ENCODE results near the gene UGT1A6.
"Not testable (repeated sequence)": the region's sequence is repeated elsewhere in the genome, so short reads cannot be mapped to it uniquely, and the experiment has no call there.

Gene UGT1A6

DNA sequence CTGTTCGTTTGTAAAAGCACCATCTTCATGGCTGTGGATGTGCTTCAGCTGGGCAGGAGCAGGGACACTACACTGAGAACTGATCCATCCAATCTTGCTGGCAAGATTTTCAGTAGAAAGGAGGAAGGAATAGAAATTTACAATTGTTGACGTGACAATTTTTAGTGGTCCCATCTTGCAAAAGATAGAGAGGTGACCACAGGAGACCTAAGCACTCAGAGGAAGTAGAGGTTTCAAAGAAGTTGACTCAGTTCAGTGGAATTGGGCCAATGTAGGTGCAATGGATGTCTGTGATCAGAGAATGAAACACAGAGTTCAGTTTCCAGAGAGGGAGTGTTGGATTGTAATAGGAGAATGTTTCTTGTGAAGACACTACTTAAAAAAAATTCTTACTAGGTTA is 21.4 kb downstream of the UGT1A6 start:
- no peak for DNase-seq (ENCODE audit: low read depth in 1 of 2, low spot score in 1 of 2)

DNA sequence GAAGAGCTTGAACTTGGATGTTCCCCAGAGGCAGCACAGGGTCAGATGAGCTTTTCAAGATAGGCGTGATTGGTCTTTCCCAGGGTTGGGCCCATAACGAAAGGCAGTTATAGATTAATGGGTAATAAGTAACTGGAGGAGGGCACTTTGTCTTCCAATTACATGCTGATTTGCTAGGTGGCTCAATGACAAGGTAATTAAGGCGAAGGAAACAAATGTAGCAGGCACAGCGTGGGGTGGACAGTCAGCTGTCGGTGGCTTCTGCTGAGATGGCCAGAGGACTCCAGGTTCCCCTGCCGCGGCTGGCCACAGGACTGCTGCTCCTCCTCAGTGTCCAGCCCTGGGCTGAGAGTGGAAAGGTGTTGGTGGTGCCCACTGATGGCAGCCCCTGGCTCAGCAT is 25.9 kb downstream of the UGT1A6 start, which contains the start of gene UGT1A4:
Gene UGT1A4 (plus strand): TSS at position 185 of the 400 bp plus-strand sequence. CDS start 85 bp downstream, at position 270.
- no peak for DNase-seq (ENCODE audit: low read depth in 1 of 2, low spot score in 1 of 2)

DNA sequence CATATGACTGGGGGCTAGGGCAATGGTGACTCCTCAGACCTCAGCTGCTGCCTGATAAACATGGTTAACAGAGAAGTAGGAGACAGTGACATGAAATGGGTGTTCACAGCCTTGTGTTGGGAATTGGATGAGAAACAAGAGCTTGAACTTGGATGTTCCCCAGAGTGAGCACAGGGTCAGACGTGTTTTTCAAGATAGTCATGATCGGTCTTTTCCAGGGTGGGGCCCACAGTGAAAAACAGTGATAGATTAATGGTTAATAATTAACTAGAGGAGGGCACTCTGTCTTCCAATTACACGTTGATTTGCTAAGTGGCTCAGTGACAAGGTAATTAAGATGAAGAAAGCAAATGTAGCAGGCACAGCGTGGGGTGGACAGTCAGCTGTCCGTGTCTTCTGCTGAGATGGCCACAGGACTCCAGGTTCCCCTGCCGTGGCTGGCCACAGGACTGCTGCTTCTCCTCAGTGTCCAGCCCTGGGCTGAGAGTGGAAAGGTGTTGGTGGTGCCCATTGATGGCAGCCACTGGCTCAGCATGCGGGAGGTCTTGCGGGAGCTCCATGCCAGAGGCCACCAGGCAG is 36.1 kb downstream of the UGT1A6 start, which contains the start of gene UGT1A3:
Gene UGT1A3 (plus strand): TSS at position 320 of the 579 bp plus-strand sequence. CDS start 85 bp downstream, at position 405.
- DNase-seq (ENCODE audit: low read depth in 1 of 2, low spot score in 1 of 2): no peak

DNA sequence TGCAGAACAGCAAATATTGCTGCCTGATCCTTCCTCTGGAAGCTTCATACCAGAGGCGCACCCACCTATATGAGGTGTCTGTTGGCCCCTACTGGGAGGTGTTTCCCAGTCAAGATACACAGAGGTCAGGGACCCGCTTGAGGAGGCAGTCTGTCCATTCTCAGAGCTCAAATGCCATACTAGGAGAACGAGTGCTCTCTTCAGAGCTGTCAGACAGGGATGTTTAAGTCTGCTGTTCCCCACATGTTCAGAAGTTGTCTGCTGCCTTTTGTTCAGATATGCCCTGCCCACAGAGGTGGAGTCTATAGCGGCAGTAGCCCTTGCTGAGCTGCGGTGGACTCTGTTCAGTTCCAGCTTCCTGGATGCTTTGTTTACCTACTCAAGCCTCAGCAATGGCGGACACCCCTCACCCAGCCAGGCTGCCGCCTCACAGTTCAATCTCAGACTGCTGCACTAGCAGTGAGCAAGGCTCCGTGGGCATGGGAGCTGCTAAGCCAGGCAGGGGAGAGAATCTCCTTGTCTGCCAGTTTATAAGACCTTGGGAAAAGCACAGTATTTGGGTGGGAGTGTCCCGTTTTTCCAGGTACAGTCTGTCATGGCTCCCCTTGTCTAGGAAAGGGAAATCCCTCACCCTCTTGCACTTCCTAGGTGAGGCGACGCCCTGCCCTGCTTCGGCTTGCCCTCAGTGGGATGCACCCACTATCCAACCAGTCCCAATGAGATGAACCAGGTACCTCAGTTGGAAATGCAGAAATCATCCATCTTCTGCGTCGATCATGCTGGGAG is 44.4 kb downstream of the UGT1A6 start:
- not testable (repeated sequence) for DNase-seq (ENCODE audit: low read depth in 1 of 2, low spot score in 1 of 2)

DNA sequence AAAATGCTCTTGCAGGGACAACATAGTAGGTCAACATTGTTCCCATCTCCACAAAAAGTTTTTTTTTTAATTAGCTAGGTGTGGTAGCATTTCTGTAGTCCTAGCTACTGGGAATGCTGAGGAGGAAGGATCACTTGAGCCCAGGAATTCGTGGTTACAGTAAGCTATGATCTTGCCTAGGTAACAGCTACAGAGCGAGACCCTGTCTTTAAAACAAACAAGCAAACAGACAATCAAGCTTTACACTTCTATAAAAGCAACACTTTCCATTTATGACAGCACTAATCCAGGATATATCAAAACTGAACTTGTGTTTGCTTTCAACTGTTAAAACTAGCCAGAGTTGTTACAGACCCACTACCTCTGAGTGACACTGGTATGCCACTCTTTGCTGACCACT is 48.2 kb downstream of the UGT1A6 start:
- no peak for DNase-seq (ENCODE audit: low read depth in 1 of 2, low spot score in 1 of 2)

DNA sequence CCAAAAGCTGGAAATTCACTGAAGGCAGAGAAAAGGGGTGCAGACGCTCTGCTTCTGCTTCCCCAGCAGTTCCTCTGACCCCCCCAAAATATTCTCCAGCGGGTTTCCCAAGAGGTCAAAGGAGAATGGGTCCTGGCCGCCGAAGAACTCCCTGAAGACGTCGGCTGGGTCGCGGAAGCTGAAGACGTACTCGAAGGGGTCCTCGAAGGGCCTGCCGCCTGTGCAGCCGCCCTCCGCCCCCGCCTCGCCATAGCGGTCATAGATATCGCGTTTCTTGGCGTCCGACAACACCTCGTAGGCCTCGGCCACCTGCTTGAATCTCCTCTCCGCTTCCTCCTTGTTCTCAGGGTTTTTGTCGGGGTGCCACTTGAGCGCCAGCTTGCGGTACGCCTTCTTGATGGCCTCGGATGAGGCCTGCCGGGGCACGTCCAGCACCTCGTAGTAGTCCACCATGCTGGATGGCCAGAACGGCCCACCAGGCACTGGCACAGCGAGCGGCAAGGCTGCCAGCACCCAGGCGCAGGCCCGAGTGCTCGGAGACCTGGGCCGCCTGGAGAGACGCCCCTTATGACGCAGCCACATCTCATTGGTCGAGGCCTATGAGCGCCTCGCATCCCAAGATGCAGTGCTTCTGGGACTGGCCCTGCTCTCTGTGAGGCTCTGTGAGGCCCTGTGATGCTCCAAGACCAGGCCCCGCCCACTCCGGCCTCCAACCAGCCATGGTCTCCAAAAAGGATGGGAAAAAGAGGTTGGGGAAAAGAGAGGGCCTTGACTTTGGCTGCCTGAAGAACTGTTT is 51.0 kb downstream of the UGT1A6 start:
- no peak for DNase-seq (ENCODE audit: low read depth in 1 of 2, low spot score in 1 of 2)

DNA sequence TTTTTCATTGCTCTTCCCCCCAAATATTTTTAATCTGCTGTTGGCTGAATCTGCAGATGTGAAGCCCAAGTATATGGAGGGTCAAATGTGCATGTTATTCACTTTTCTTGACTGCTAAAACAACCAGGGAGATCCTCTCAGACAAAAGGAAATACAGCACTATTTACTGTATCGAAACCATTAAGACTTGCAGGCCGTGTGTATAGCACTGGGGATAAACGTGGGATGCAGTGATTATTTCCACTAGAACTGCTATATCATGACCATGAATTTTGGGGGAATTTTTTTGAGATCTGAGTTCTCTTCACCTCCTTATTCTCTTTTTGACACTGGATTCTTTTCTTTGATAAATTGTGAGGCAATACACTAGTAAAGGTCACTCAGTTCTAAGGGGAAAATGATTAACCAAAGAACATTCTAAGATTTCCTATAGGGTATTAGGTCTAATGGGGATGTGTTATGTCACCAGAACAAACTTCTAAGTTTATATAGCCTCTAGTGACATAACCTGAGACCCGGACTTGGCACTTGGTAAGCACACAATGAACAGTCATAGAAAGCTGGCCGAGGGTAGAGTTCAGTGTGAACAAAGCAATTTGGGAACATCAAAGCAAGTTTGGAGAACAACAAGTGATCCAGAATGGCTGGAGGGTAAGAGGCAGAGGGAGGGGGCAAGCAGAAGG is 52.5 kb downstream of the UGT1A6 start:
- no peak for DNase-seq (ENCODE audit: low read depth in 1 of 2, low spot score in 1 of 2)

DNA sequence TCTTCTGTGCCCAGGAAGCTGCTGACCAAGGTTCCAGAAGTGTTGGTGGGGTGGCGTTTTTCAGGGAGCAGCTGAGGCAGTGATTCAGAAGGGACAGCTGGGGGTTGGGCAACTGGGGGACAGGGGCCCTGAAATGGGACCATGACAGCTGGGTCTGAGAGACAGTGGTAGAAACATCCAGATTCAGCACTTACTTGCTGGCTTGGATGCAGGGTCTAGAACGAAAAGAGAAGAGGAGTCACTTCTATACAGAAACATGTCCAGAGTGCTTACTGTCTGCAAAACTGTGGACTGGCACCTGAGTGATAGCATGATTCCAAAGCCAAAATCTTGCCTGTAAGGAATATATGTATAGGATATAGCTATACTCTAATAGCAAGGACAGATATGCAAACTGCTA is 53.1 kb downstream of the UGT1A6 start:
- not testable (repeated sequence) for DNase-seq (ENCODE audit: low read depth in 1 of 2, low spot score in 1 of 2)

DNA sequence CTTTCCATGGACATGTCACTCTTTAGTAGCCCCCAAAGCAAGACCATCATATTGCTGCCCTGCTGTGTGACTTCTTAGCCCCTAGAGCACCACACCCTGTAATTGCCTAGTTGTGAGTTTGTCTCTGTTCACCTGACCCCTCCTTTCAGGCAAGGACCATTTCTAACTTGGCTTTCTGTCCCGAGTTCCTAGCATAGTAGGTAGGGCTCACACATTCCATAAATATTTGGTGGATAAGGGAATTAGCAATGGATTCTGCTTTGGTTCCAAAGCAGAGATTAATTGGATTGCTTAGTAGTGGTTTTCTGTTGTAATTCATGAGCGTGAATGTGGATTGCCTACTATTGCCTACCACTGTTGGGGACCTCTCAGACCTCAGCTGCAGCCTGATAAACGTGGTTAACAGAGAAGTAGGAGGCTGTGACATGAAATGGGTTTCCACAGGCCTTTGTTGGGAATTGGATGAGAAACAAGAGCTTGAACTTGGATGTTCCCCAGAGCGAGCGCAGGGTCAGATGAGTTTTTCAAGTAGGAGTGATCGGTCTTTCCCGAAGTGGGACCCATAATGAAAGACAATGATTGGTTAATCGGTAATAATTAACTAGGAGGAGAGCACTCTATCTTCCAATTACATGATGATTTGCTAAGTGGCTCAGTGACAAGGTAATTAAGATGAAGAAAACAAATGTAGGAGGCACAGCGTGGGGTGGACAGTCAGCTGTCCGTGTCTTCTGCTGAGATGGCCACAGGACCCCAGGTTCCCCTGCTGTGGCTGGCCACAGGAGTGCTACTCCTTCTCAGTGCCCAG is 54.0 kb downstream of the UGT1A6 start:
- DNase-seq (ENCODE audit: low read depth in 1 of 2, low spot score in 1 of 2): no peak

DNA sequence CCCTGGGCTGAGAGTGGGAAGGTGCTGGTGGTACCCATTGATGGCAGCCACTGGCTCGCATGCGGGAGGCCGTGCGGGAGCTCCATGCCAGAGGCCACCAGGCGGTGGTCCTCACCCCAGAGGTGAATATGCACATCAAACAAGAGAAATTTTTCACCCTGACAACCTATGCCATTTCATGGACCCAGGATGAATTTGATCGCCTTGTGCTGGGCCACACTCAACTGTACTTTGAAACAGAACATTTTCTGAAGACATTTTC is 54.5 kb downstream of the UGT1A6 start:
- DNase-seq (ENCODE audit: low read depth in 1 of 2, low spot score in 1 of 2): no peak

DNA sequence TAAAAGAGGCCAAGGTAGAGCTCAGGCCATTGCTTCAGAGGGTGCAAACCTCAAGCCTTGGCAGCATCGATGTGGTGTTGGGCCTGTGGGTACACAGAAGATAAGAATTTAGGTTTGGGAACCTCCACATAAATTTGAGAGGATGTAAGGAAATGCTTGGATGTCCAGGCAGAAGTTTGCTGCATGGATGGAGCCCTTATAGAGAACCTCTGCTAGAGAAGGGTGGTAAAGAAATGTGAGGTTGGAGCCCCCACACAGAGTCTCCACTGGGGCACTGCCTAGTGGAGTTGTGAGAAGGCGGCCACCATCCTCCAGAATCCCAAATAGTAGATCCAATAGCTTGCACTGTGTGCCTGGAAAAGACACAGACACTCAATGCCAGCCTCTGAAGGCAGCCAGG is 58.0 kb downstream of the UGT1A6 start:
- not testable (repeated sequence) for DNase-seq (ENCODE audit: low read depth in 1 of 2, low spot score in 1 of 2)

DNA sequence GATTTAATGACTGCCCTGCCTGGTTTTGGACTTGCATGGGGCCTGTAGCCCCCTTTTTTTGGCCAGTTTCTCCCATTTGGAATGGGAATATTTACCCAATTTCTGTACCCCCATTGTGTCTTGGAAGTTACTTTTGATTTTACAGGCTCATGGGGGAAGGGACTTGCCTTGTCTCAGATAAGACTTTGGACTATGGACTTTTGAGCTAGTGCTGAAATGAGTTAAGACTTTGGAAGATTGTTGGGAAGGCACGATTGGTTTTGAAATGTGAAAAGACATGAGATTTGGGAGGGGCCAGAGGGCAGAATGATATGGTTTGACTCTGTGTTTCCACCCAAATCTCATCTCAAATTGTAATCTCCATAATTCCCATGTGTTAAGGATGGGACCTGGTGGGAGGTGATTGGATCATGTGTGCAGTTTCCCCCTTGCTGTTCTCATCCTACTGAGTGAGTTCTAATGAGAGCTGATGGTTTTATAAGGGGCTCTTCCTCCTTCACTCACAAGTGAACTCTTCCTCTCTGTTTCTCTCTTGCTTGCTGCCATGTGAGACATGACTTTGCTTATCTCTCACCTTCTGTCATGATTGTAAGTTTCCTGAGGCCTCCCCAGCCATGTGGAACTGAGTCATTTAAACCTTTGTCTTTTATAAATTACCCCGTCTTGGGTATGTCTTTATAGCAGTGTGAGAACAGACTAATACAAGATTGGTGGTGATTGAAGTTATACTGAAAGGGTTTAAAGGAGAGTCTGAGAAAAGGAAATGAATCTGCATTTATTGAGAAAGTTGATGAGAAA is 58.7 kb downstream of the UGT1A6 start:
- DNase-seq (ENCODE audit: low read depth in 1 of 2, low spot score in 1 of 2): not testable (repeated sequence)

DNA sequence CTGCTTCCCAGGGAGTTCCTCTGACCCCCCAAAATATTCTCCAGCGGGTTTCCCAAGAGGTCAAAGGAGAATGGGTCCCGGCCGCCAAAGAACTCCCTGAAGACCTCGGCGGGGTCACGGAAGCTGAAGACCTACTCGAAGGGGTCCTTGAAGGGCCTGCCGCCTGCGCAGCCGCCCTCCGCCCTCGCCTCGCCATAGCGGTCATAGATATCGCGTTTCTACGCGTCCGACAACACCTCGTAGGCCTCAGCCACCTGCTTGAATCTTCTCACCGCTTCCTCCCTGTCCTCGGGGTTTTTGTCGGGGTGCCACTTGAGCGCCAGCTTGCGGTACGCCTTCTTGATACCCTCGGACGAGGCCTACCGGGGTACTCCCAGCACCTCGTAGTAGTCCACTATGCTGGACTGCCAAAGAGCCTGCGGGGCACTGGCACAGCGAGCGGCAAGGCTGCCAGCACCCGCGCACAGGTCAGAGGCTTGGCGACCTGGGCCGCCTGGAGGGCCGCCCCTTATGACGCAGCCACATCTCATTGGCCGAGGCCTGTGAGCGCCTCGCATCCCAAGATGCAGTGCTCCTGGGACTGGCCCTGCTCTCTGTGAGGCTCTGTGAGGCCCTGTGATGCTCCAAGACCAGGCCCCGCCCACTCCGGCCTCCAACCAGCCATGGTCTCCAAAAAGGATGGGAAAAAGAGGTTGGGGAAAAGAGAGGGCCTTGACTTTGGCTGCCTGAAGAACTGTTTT is 62.4 kb downstream of the UGT1A6 start:
- DNase-seq (ENCODE audit: low read depth in 1 of 2, low spot score in 1 of 2): no peak

DNA sequence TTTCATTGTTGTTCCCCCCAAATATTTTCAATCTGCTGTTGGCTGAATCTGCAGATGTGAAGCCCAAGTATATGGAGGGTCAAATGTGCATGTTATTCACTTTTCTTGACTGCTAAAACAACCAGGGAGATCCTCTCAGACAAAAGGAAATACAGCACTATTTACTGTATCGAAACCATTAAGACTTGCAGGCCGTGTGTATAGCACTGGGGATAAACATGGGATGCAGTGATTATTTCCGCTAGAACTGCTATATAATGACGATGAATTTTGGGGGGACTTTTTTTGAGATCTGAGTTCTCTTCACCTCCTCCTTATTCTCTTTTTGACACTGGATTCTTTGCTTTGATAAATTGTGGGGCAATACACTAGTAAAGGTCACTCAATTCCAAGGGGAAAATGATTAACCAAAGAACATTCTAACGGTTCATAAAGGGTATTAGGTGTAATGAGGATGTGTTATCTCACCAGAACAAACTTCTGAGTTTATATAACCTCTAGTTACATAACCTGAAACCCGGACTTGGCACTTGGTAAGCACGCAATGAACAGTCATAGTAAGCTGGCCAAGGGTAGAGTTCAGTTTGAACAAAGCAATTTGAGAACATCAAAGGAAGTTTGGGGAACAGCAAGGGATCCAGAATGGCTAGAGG is 63.9 kb downstream of the UGT1A6 start:
- no peak for DNase-seq (ENCODE audit: low read depth in 1 of 2, low spot score in 1 of 2)

DNA sequence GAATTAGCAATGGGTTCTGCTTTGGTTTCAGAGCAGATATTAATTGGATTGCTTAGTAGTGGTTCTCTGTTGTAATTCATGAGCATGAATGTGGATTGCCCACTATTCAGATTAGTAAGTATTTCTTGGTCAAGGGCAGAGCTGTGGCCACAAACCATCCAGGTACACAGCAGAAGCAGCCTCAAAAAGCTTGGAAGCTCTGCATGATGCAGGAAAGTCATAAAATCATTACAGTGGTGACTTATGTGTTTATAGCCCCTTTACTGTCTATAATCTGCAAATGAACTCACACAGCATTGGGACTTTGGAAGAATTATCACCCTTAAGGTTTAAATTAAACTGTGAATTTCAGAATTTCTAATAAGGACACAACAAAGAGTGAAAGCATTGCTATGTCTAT is 65.5 kb downstream of the UGT1A6 start:
- DNase-seq (ENCODE audit: low read depth in 1 of 2, low spot score in 1 of 2): no peak

DNA sequence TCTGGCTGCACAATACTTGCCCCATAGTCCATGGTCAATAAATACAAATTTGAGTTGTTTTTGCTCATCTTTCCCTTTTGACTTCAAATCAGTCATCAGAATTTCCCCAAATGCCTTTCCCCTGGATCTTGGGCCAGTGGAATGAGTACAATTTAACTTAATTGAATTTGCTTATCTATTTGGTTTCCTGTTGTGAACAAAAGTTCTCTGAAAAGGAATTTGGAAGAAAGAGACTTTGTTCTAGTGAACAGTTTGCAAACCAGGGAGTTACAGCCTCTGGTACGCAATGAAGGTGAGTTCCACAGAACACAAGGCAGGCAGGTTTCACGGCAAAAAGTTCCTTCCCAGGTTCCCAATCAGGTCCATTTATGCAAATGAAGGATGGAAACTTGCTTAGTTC is 66.2 kb downstream of the UGT1A6 start:
- no peak for DNase-seq (ENCODE audit: low read depth in 1 of 2, low spot score in 1 of 2)

DNA sequence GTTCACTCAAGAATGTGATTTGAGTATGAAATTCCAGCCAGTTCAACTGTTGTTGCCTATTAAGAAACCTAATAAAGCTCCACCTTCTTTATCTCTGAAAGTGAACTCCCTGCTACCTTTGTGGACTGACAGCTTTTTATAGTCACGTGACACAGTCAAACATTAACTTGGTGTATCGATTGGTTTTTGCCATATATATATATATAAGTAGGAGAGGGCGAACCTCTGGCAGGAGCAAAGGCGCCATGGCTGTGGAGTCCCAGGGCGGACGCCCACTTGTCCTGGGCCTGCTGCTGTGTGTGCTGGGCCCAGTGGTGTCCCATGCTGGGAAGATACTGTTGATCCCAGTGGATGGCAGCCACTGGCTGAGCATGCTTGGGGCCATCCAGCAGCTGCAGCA is 67.4 kb downstream of the UGT1A6 start, which contains the start of gene UGT1A1:
Gene UGT1A1 (plus strand): TSS at position 228 of the 400 bp plus-strand sequence. CDS start 18 bp downstream, at position 246.
- DNase-seq (ENCODE audit: low read depth in 1 of 2, low spot score in 1 of 2): no peak

DNA sequence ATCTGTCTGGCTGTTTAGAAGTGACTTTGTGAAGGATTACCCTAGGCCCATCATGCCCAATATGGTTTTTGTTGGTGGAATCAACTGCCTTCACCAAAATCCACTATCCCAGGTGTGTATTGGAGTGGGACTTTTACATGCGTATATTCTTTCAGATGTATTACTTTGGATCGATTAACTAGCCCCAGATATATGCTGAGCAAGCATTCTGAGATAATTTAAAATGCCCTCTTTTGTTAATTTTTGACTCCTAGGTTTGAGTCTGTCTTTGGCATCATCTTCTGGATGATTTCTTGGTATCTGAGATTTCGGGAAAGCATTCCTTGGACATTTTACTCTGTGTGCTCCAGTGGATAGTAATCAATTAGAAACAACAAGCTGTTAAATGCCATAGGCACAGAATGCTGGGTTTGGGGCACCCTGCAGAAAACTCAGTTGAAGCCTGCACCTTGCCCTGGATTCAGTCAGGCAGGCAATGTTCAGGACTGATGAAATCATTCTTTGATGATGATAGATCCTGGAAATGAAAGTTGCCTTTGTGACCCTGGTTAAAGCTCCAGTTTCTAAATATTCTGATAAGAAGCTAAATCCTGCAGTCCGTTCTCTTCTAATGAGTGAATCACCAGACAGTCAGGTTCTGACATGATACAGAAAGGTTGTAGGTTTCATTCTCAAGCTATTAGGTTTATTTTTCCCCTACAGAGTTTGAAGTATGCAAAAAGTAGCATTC is 68.5 kb downstream of the UGT1A6 start:
- no peak for DNase-seq (ENCODE audit: low read depth in 1 of 2, low spot score in 1 of 2)

Measured in activated CD4-positive, alpha-beta T cell treated with anti-CD3 and anti-CD28 coated beads, Interleukin-2, amount 50 U/mL, for 24 hours (primary cell).